Gastrocnemius medialis (tissue), 4 donors: ENCODE measurements around the gene NIT1.

ENCODE experiments used
- POLR2A ChIP-seq, 2 donors: fragments of 450-650 bp; IDR thresholded peaks; one replicate each; pipeline ENCODE4 v1.6.1; 2017; ENCODE audit warnings: antibody characterized with exemption in 2 of 2, mild to moderate bottlenecking in 2 of 2, moderate library complexity in 2 of 2
- TF ChIP-seq, protein P1 (sequence below), 5 experiments: fragments of 450-650 bp in 3 of 5; fragments of 200-600 bp in 2 of 5; sonication (generic) in 2 of 5; IDR thresholded peaks in 4 of 5; conservative IDR thresholded peaks in 1 of 5; 1 replicate in 4 of 5; 2 replicates in 1 of 5; pipeline ENCODE4 v1.5.1; 2016 to 2019; ENCODE audit warnings: antibody characterized with exemption in 5 of 5, mild to moderate bottlenecking in 3 of 5, moderate library complexity in 3 of 5

DNA sequence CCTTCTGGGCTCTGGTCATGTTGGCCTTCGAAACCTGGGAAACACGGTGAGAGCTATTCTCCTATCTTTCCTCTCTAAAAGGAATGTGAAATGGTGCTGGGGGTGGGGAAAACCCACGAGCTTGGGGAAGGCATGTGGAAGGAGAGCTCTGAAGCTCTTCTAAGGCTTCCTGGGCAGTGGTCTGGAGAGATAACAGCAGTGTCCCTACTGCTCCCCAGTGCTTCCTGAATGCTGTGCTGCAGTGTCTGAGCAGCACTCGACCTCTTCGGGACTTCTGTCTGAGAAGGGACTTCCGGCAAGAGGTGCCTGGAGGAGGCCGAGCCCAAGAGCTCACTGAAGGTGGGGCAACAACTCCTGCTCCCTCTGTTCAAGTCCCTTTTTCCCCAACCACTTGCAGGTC, 44.1 kb downstream of the NIT1 start:
- TF ChIP-seq POLR2A (IDR thresholded peaks at IDR 0.05), result no peak
- TF ChIP-seq, protein P1, sequence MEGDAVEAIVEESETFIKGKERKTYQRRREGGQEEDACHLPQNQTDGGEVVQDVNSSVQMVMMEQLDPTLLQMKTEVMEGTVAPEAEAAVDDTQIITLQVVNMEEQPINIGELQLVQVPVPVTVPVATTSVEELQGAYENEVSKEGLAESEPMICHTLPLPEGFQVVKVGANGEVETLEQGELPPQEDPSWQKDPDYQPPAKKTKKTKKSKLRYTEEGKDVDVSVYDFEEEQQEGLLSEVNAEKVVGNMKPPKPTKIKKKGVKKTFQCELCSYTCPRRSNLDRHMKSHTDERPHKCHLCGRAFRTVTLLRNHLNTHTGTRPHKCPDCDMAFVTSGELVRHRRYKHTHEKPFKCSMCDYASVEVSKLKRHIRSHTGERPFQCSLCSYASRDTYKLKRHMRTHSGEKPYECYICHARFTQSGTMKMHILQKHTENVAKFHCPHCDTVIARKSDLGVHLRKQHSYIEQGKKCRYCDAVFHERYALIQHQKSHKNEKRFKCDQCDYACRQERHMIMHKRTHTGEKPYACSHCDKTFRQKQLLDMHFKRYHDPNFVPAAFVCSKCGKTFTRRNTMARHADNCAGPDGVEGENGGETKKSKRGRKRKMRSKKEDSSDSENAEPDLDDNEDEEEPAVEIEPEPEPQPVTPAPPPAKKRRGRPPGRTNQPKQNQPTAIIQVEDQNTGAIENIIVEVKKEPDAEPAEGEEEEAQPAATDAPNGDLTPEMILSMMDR (IDR thresholded peaks at IDR 0.05 in 4 of 5, conservative IDR thresholded peaks at IDR 0.05 in 1 of 5), result no peak
